ENCODE measurements around the gene IQGAP2.
A peak's percentile ranks its signal among the peaks of the same experiment; 100 is the strongest.

IQGAP2 gene

GRCh38 chr5:76457674-76458485 is 54.8 kb downstream of the IQGAP2 start:
- DNase-seq = no peak

GRCh38 chr5:76458486-76458830 is 55.4 kb downstream of the IQGAP2 start:
- DNase-seq = no peak

- DNase-seq = no peak
Measured at GRCh38 chr5:76460104-76460503, 57.0 kb downstream of the IQGAP2 start.

GRCh38 chr5:76462097-76462667 is 59.1 kb downstream of the IQGAP2 start:
- DNase-seq = no peak

GRCh38 chr5:76467216-76467615 is 64.1 kb downstream of the IQGAP2 start:
- DNase-seq = no peak

- DNase-seq = peak; percentile 44
Measured at GRCh38 chr5:76468635-76469425, 65.7 kb downstream of the IQGAP2 start.

- no peak for DNase-seq
Measured at GRCh38 chr5:76469656-76470290, 66.7 kb downstream of the IQGAP2 start.

- DNase-seq = no peak
Measured at GRCh38 chr5:76470976-76471375, 67.9 kb downstream of the IQGAP2 start.

- no peak for DNase-seq
Measured at GRCh38 chr5:76471406-76471805, 68.3 kb downstream of the IQGAP2 start.

GRCh38 chr5:76471987-76472334 is 68.9 kb downstream of the IQGAP2 start:
- no peak for DNase-seq

GRCh38 chr5:76472335-76473008 is 69.4 kb downstream of the IQGAP2 start:
- no peak for DNase-seq

- no peak for DNase-seq
Measured at GRCh38 chr5:76473009-76473336, 69.9 kb downstream of the IQGAP2 start.

- no peak for DNase-seq
Measured at GRCh38 chr5:76473661-76474060, 70.6 kb downstream of the IQGAP2 start.

GRCh38 chr5:76474377-76474776 is 71.3 kb downstream of the IQGAP2 start:
- no peak for DNase-seq

- no peak for DNase-seq
Measured at GRCh38 chr5:76475385-76475784, 72.3 kb downstream of the IQGAP2 start.

- no peak for DNase-seq
Measured at GRCh38 chr5:76475936-76476335, 72.9 kb downstream of the IQGAP2 start.

- no peak for DNase-seq
Measured at GRCh38 chr5:76476474-76477038, 73.5 kb downstream of the IQGAP2 start.

GRCh38 chr5:76477061-76477460 is 74.0 kb downstream of the IQGAP2 start:
- DNase-seq = no peak

GRCh38 chr5:76477571-76477970 is 74.5 kb downstream of the IQGAP2 start:
- no peak for DNase-seq

GRCh38 chr5:76479281-76479680 is 76.2 kb downstream of the IQGAP2 start:
- no peak for DNase-seq

GRCh38 chr5:76479973-76480667 is 77.0 kb downstream of the IQGAP2 start:
- no peak for DNase-seq

GRCh38 chr5:76482984-76483383 is 79.9 kb downstream of the IQGAP2 start:
- no peak for DNase-seq

Data from fibroblast of upper back skin (primary cell).